GM12874 (cell line): ENCODE results near the gene WDR86.

Source experiments
- CTCF ChIP-seq: IDR thresholded peaks from 2 replicates; pipeline ENCODE4 v1.5.1; 2011; ENCODE audit warnings: low read depth, mild to moderate bottlenecking, control low read depth, low read length, moderate library complexity; ENCODE audit not compliant: insufficient read depth

Gene WDR86

GRCh38 chr7:151395036-151395367, 14.8 kb downstream of the WDR86 start:
- TF ChIP-seq CTCF, result no peak

GRCh38 chr7:151394076-151395035, 15.5 kb downstream of the WDR86 start:
- no peak for TF ChIP-seq CTCF

- no peak for TF ChIP-seq CTCF
Measured at GRCh38 chr7:151393031-151393977, 16.5 kb downstream of the WDR86 start.

- no peak for TF ChIP-seq CTCF
Measured at GRCh38 chr7:151392426-151392825, 17.4 kb downstream of the WDR86 start.

GRCh38 chr7:151392002-151392401, 17.8 kb downstream of the WDR86 start:
- TF ChIP-seq CTCF, result no peak

GRCh38 chr7:151391358-151391730, 18.5 kb downstream of the WDR86 start:
- TF ChIP-seq CTCF, result no peak
